ENCODE measurements around the gene CAMTA1.

CAMTA1 gene

DNA sequence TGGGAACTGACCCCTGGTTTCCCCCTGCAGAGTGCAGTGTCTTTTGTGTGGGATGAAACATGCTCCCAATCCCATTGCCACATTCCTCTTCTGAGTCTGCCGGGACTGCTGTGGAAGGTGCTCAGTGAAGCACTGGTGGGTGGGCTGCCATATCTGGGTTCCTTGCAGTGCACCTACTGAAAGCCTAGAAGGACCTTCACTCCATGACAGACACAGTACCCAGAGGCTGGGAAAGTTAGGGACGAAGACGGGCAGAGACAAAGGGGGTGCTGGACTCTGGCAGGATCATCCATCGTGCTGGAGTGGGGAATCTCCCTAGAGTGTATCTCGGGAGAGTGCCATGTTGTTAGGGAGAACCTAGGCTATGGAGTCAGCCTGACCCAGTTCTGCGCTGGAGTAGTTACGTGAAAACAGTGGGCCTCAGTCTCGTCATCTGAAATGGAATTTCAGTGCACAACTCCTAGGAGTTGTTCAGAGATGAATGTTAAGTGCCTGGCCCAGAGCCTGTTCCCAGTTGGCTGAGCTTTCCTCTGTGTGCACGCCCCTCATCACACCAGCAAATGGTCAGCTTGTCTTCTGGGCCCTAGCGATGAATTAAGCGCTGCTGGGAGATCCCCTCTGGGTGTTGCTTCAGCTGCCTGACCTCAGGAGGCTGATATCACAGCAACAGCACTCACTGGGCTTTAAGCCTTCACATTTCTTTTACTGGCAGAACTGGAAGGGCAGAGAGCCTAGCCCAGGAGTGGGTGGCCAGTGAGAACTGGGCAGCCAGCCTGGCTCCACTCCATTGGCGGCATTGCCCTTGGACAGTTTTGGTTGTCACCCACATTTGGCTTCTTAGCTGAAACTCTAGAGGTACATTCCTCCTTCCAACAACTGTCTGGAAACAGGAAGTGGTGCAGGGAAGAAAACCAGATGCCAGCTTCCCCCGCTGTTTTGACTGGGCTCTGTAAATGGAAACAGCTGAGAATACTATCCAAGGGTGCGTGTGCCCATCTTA, 506.0 kb downstream of the CAMTA1 start:
- no peak for TF ChIP-seq CTCF (IDR thresholded peaks at IDR 0.05; ENCODE audit: insufficient read depth, low read depth, low read length, missing control alignments)
- H3K4me3 ChIP-seq (ENCODE audit: low read depth, low read length), result no peak overlapping the region
- DNase-seq (ENCODE audit: low read depth), result no peak

- TF ChIP-seq CTCF (IDR thresholded peaks at IDR 0.05; ENCODE audit: insufficient read depth, low read depth, low read length, missing control alignments), result no peak
- DNase-seq (ENCODE audit: low read depth), result no peak
- no peak overlapping the region for H3K4me3 ChIP-seq (ENCODE audit: low read depth, low read length)
Observed at GRCh38 chr1:7292036-7292681, 506.9 kb downstream of the CAMTA1 start.

DNA sequence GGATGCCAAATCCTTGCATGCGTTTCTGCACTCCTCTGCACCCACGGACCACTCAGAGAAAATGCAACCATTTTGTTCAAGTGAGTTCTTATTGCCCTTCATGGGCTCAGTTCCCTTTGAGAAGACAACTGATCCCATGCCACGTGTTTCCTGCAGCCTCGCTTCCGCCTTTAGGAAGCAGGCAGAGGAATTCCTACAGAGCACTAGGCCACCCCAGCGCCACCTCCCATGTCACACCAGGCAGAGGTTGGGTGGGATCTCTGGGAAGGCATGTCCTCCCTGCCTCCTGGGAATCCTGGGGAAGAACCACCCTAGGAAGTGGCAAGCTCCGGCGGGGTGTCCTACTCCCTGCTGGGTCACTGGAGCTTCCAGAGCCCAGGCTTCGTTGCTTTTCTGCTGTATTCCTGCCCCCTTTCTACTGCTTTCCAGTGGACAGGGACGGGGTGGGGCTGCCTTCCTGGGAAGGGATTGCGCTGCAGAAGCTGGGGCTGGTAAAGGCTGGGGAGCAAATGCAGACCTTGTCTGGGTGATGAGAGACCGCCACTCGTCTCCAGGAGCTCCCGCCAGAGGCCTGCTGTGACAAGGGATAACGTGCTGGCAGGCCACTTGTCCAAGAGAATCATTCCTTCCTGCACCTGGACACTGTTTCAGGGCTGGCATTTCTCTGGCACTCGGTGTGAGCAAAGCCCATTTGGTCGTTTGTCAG, 507.6 kb downstream of the CAMTA1 start:
- TF ChIP-seq CTCF (IDR thresholded peaks at IDR 0.05; ENCODE audit: insufficient read depth, low read depth, low read length, missing control alignments), result no peak
- DNase-seq (ENCODE audit: low read depth), result no peak
- no peak overlapping the region for H3K4me3 ChIP-seq (ENCODE audit: low read depth, low read length)

- no peak for TF ChIP-seq CTCF (IDR thresholded peaks at IDR 0.05; ENCODE audit: insufficient read depth, low read depth, low read length, missing control alignments)
- DNase-seq (ENCODE audit: low read depth), result no peak
- no peak overlapping the region for H3K4me3 ChIP-seq (ENCODE audit: low read depth, low read length)
Observed at GRCh38 chr1:7293702-7294629, 508.7 kb downstream of the CAMTA1 start.

DNA sequence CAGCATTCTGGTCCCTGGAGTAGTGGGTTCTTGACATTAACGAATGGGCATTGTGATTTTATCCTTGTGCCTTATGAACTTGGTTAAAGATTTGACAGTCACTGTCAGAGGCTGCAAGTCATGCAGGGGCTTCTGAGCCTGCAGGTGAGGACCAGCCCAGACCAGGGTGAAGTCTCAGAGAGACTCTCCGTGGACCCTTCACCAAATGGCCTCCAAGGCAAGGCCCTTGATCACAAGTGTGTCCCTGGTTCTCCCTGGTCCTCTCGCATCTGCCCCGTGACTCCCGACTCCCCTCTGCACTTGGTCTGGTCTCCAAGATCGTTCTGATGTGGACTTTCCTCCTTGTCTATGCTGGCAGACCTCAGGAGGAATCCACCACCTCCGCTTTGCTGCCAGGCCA, 509.4 kb downstream of the CAMTA1 start:
- DNase-seq (ENCODE audit: low read depth), result no peak
- TF ChIP-seq CTCF (IDR thresholded peaks at IDR 0.05; ENCODE audit: insufficient read depth, low read depth, low read length, missing control alignments), result no peak
- no peak overlapping the region for H3K4me3 ChIP-seq (ENCODE audit: low read depth, low read length)

DNA sequence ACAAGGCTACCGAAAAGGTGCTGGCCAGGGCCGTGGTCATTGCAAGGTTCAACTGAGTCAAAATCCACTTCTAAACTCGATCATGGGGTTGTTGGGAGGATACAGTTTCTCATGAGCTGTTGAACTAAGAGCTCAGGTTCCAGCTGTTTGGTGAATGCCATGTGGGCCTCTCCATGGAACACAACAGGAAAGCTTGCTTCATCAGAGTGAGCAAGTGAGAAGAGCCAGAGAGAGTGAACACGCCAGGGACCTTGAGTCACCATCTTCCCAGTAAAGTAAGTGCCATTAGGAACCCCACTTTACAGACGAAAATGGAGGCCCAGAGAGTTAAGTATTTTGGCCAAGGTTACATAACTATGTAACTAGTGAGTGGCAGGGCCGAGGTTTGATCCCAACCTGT, 510.7 kb downstream of the CAMTA1 start:
- no peak for DNase-seq (ENCODE audit: low read depth)
- no peak for TF ChIP-seq CTCF (IDR thresholded peaks at IDR 0.05; ENCODE audit: insufficient read depth, low read depth, low read length, missing control alignments)
- no peak overlapping the region for H3K4me3 ChIP-seq (ENCODE audit: low read depth, low read length)

Measured in GM12865 (cell line).